Ovary (tissue), 9 donors: ENCODE data around the gene EDAR. TPM values are rescaled to one million over a fixed set of nuclear protein-coding genes. Genes with fewer than 3 reads are reported as not detected.

ENCODE experiments used
- DNase-seq, 5 donors: peaks; one replicate each; pipeline ENCODE4 v3.0.0-alpha.2; 2019 to 2020
- H3K27ac ChIP-seq, 2 donors: fragments of 200-600 bp; one replicate each; pipeline versions ENCODE4 v1.5.1 to v1.8.0; 2019 to 2022
- H3K27me3 ChIP-seq: fragments of 200-600 bp; one replicate; pipeline ENCODE4 v1.8.0; 2022
- H3K36me3 ChIP-seq: fragments of 200-600 bp; sonication (generic); one replicate; pipeline ENCODE4 v1.5.1; 2019
- H3K4me1 ChIP-seq: one replicate; pipeline ENCODE4 v1.8.1; 2013; ENCODE audit warnings: mild to moderate bottlenecking, moderate library complexity; ENCODE audit not compliant: insufficient read depth
- H3K4me3 ChIP-seq: fragments of 200-600 bp; sonication (generic); one replicate; pipeline ENCODE4 v1.5.1; 2017
- H3K9me3 ChIP-seq, 2 donors: fragments of 200-600 bp in 1 of 2; sonication (generic) in 1 of 2; one replicate each; pipeline versions ENCODE4 v1.5.1 to v1.8.1; 2013 to 2019; ENCODE audit warnings: mild to moderate bottlenecking in 1 of 2, moderate library complexity in 1 of 2
- EP300 ChIP-seq: sonication (generic); formaldehyde crosslinking; IDR thresholded peaks from one replicate; pipeline ENCODE4 v1.6.1; 2017; ENCODE audit warnings: antibody characterized with exemption
- POLR2A ChIP-seq: fragments of 450-650 bp; IDR thresholded peaks from one replicate; pipeline ENCODE4 v1.6.1; 2017; ENCODE audit warnings: antibody characterized with exemption, mild to moderate bottlenecking, moderate library complexity
- WGBS, 3 donors: extraction: QIAGEN DNeasy Blood & Tissue Kit in 1 of 3; methylation state at CpG; one replicate each; pipeline versions ENCODE4 v1.1.5 to v1.1.7; 2013 to 2017; 5-methylcytosine and 5-hydroxymethylcytosine counted together
- intact Hi-C, 4 donors: fragments of 100-400 bp; cut with DNase I; formaldehyde crosslinking; loops; one replicate each; pipeline versions ENCODE4 v1.11.0 to v1.15.1; 2022 to 2023
- polyA plus RNA-seq, 2 donors: library from polyadenylated mRNA; stranded (reverse); fragments of 200-250 nt in 1 of 2; fragments of 350-450 nt in 1 of 2; fragmentation: Illumina TruSeq in 1 of 2; extraction: RNeasy Lipid Tissue Mini Kit (QIAGEN cat#74804) in 1 of 2; gene quantifications; one replicate each; pipeline ENCODE4 v1.2.3, GENCODE V29; 2013 to 2014
- total RNA-seq, 7 donors: library from RNA; depleted of rRNA in 2 of 7; stranded (reverse); fragments of >200 nt in 2 of 7; fragmentation: NEBNext Ultra II Directional in 3 of 7; extraction: Animal tissue kit (Norgen Biotek cat#: 25700) in 3 of 7; gene quantifications; one replicate each; pipeline versions ENCODE4 v1.1.0 to v1.2.4, GENCODE V29; 2016 to 2023
- TF ChIP-seq, protein P1 (sequence below), 3 donors: fragments of 450-650 bp in 2 of 3; fragments of 200-600 bp in 1 of 3; IDR thresholded peaks; one replicate each; pipeline versions ENCODE4 v1.5.1 to v1.8.0; 2016 to 2022; ENCODE audit warnings: antibody characterized with exemption in 3 of 3, mild to moderate bottlenecking in 1 of 3
- donor health status: DM: no; HTN: no; CAD: no; lungs with moderate emphysema.
- donor health status: DM: no; HTN: no; CAD: no.
- donor health status: Bipolar disorder and iron deficiency.
- donor health status: DM: yes; HTN: yes; CAD: no.
- donor health status: DM: no; HTN: no; CAD: no.
- donor health status: DM: yes; HTN: yes; CAD: no.

Gene EDAR
- total and polyA plus RNA-seq, 9 donors = 0.11 to 0.13 (median 0.11) TPM; not detected in 6

DNA sequence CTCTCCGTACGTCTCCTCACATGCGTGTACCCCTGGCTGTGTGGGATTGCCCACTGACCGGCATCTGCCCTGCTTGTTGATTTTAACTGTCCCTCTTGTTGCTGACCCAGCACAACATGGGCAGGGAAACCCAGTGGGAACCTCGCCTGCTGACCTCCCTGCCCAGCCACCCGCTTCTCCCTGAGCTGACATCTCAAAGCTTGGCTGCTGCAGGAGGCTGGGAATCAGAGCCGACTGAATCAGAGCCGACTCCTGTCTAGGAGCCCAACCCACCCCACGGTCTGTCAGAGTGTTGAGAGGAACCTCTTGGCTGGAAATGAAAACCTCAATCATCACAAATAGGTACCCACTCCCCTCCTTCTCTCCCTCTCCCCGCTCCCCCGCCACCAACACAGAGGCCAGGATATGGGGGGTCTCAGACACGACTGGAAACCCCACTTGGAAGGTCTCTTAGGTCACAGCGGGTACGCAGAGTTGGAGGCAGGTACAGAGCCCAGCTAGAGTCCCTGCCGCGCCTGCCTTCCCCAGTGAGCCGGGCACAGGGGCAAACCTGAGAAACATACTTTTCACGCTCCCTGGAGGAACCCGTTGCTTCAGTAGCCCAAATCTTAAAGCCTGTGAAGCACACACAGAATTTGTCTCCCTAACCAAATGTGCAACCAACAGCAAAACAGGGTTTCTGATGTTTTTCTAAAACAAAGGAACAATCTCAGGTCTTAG lies 784 bp downstream of the EDAR start:
- H3K4me3 ChIP-seq = no peak overlapping the region
- 60 to 68% (median 68%) methylated on average over 19 of the region's 19 CpGs for WGBS, 3 donors
- no peak for DNase-seq
- no peaks in the 10 kb centered on the region for H3K9me3 ChIP-seq
- H3K4me1 ChIP-seq = no peaks in the 10 kb centered on the region
- H3K36me3 ChIP-seq = no peaks in the 10 kb centered on the region
- intact Hi-C loops = no loop called here
- no peak overlapping the region for H3K27ac ChIP-seq
- H3K27me3 ChIP-seq = no peaks in the 10 kb centered on the region
- TF ChIP-seq, protein P1, sequence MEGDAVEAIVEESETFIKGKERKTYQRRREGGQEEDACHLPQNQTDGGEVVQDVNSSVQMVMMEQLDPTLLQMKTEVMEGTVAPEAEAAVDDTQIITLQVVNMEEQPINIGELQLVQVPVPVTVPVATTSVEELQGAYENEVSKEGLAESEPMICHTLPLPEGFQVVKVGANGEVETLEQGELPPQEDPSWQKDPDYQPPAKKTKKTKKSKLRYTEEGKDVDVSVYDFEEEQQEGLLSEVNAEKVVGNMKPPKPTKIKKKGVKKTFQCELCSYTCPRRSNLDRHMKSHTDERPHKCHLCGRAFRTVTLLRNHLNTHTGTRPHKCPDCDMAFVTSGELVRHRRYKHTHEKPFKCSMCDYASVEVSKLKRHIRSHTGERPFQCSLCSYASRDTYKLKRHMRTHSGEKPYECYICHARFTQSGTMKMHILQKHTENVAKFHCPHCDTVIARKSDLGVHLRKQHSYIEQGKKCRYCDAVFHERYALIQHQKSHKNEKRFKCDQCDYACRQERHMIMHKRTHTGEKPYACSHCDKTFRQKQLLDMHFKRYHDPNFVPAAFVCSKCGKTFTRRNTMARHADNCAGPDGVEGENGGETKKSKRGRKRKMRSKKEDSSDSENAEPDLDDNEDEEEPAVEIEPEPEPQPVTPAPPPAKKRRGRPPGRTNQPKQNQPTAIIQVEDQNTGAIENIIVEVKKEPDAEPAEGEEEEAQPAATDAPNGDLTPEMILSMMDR (IDR thresholded peaks at IDR 0.05) = no peak
- TF ChIP-seq EP300 = no peak

DNA sequence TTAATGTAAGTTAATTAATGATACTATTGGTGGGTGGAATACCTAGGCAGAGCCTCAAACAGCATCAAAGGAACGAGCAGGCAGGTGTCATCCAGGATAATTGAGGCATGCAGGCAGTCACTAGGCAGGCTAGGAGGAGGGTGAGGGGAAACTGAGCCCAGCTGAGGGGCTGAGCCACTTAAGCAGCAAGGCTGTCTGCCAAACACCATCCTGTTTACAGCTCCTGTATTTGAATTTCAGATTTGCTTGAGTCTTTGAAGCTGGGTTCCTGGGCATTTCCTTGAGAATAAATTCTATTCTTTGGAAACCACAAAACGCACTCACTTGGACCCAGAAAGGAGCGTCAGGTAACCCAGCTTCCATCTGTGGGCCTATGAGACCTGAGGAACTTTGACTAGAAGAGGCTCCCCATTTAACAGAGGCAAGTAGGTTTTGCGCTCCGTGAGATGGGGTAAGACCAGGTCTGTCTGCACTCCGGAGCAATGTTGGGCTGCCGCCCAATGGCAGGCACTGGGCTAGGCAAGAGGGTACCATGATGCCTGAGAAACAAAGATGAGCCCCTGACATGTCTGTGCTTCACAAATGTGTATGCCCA lies 2.0 kb downstream of the EDAR start:
- TF ChIP-seq, protein P1 (IDR thresholded peaks at IDR 0.05) = no peak
- no peak for TF ChIP-seq EP300
- TF ChIP-seq POLR2A = no peak
- no peaks in the 10 kb centered on the region for H3K9me3 ChIP-seq
- DNase-seq = no peak
- intact Hi-C loops = no loop called here
- H3K27ac ChIP-seq = no peak overlapping the region
- H3K4me1 ChIP-seq = no peaks in the 10 kb centered on the region
- WGBS, 3 donors = 87 to 88% (median 87%) methylated on average over 7 of the region's 7 CpGs
- H3K36me3 ChIP-seq = no peaks in the 10 kb centered on the region
- H3K4me3 ChIP-seq = no peak overlapping the region
- H3K27me3 ChIP-seq = no peaks in the 10 kb centered on the region

DNA sequence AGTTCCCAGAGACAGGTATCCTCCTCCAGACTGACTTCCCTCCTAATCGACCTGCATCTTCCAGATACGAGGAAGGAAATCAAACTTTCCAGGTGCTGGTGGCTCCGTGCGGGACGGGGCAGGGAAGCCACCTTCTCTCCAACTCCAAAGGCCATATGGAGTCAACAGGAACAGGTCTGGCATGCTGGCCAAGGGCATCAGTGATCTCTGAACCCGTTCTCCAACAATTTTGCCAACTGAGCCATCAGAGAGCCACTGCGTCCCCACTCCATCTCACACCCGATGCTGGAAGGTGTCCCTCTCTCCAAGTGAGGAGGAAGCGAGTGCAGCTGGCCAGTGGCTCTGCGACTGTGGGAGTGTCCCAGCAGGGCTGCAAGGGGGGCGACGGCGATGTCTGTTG lies 5.4 kb downstream of the EDAR start:
- 66 to 78% (median 71%) methylated on average over 13 of the region's 13 CpGs for WGBS, 3 donors
- no peak for TF ChIP-seq EP300
- TF ChIP-seq POLR2A = no peak
- TF ChIP-seq, protein P1 (IDR thresholded peaks at IDR 0.05) = no peak
- intact Hi-C loops = no loop called here
- Histone ChIP-seq H3K36me3 (no peaks in the 10 kb centered on the region), H3K4me1 (no peaks in the 10 kb centered on the region), H3K27ac (no peak overlapping the region), H3K4me3 (no peak overlapping the region), H3K9me3 (no peaks in the 10 kb centered on the region), H3K27me3 (no peaks in the 10 kb centered on the region)
- DNase-seq = no peak

DNA sequence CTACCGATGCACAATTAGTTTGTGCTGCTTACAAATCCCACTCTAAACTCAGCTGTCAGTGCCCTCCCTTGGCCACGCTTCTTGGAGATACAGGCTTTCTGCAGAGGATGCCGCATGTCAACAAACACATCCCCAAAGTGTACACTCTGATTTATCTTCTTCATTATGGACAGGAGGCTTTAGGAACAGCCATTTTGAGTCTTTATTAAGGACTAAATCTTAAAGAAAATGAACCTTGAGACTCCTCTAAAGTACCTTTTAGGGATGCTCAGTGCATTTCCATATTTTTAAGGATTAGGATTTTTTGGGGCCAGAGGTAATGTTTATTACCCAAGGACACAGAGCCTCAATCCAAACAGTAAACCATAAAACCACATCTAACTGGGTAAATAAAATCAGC lies 6.0 kb downstream of the EDAR start:
- intact Hi-C loops = no loop called here
- TF ChIP-seq POLR2A = no peak
- TF ChIP-seq, protein P1 (IDR thresholded peaks at IDR 0.05) = no peak
- TF ChIP-seq EP300 = no peak

More for the DNA sequence above, 6.0 kb downstream of the EDAR start:
- no peaks in the 10 kb centered on the region for H3K36me3 ChIP-seq
- no peaks in the 10 kb centered on the region for H3K27me3 ChIP-seq
- 81 to 85% (median 84%) methylated on average over 3 of the region's 3 CpGs for WGBS, 3 donors
- no peaks in the 10 kb centered on the region for H3K9me3 ChIP-seq
- DNase-seq = no peak
- no peak overlapping the region for H3K27ac ChIP-seq
- no peaks in the 10 kb centered on the region for H3K4me1 ChIP-seq
- H3K4me3 ChIP-seq = no peak overlapping the region
